ENCODE results near the gene HIPK2.

- TF ChIP-seq CTCF (conservative IDR thresholded peaks at IDR 0.05 in 1 of 2, IDR thresholded peaks at IDR 0.05 in 1 of 2; ENCODE audit: extremely low read depth in 1 of 2, insufficient read depth in 1 of 2, low read depth in 1 of 2, low read length in 2 of 2): no peak
- TF ChIP-seq EZH2 (IDR thresholded peaks at IDR 0.05; ENCODE audit: borderline replicate concordance, low read length): no peak
Measured at GRCh38 chr7:139671967-139672366, 105.8 kb downstream of the HIPK2 start.
